Esophagus squamous epithelium (tissue), 5 donors: ENCODE data around the gene DAGLB. TPM values are rescaled to one million over a fixed set of nuclear protein-coding genes. Genes with fewer than 3 reads are reported as not detected.

Experiments
- DNase-seq: peaks from one replicate; lab custom pipeline; 2025; lab: John Stamatoyannopoulos, UW
- H3K27ac ChIP-seq, 4 donors: fragments of 200-600 bp; sonication (generic); one replicate each; pipeline ENCODE4 v1.5.1; 2016 to 2019; ENCODE audit warnings: mild to moderate bottlenecking in 1 of 4
- H3K27me3 ChIP-seq, 4 donors: fragments of 200-600 bp; sonication (generic); 1 replicate in 3 of 4; 2 replicates in 1 of 4; pipeline versions ENCODE4 v1.5.1 to v1.6.0; 2017 to 2021; ENCODE audit warnings: antibody characterized with exemption in 1 of 4
- H3K36me3 ChIP-seq, 3 donors: fragments of 200-600 bp; sonication (generic); one replicate each; pipeline ENCODE4 v1.5.1; 2016 to 2019
- H3K4me1 ChIP-seq, 3 donors: fragments of 200-600 bp; sonication (generic); one replicate each; pipeline ENCODE4 v1.5.1; 2017 to 2019
- H3K4me3 ChIP-seq, 4 donors: fragments of 200-600 bp; sonication (generic); 1 replicate in 3 of 4; 2 replicates in 1 of 4; pipeline ENCODE4 v1.5.1; 2016 to 2019; ENCODE audit warnings: mild to moderate bottlenecking in 2 of 4, moderate library complexity in 1 of 4
- H3K9me3 ChIP-seq, 3 donors: fragments of 200-600 bp; sonication (generic); one replicate each; pipeline ENCODE4 v1.5.1; 2016 to 2019
- POLR2A ChIP-seq, 4 donors: fragments of 450-650 bp; IDR thresholded peaks; one replicate each; pipeline ENCODE4 v1.6.1; 2017; ENCODE audit warnings: antibody characterized with exemption in 4 of 4, mild to moderate bottlenecking in 4 of 4, moderate library complexity in 3 of 4
- WGBS, 2 donors: methylation state at CpG; one replicate each; pipeline ENCODE4 v1.1.5; 2018; 5-methylcytosine and 5-hydroxymethylcytosine counted together
- intact Hi-C: fragments of 100-400 bp; cut with DNase I; formaldehyde crosslinking; loops from one replicate; pipeline ENCODE4 v1.15.0; 2022
- total RNA-seq, 4 donors: library from RNA; depleted of rRNA; stranded (reverse); fragments of >200 nt; gene quantifications; one replicate each; pipeline ENCODE4 v1.1.0, GENCODE V29; 2016
- TF ChIP-seq, protein P1 (sequence below), 6 experiments: fragments of 450-650 bp in 4 of 6; fragments of 200-600 bp in 2 of 6; sonication (generic) in 2 of 6; IDR thresholded peaks; one replicate each; pipeline ENCODE4 v1.5.1; 2016 to 2019; ENCODE audit warnings: antibody characterized with exemption in 6 of 6, mild to moderate bottlenecking in 4 of 6, moderate library complexity in 4 of 6
- donor health status: DM: yes; HTN: yes; CAD: no.

Gene DAGLB
- total RNA-seq, 4 donors from 2014 or later = 7.1 to 12.4 (median 10.6) TPM

DNA sequence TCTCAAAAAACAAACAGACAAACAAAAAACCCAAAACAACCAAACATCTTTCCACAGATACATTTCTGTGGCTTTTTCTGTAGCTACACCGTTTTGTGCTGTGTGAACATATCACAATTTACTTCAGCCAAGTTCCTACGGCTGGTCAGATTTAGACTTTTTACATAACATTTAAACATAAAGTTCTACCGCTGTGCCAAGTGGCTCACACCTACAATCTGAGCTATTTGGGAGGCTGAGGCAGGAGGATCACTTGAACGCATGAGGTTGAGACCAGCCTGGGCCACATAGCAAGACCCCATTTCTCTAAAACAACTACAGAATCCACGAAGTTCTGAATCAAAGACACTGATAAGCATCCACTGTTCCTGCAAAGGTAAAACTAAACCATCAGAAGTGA is 30.3 kb downstream of the DAGLB start:
- Histone ChIP-seq H3K27ac (no peak overlapping the region), H3K36me3 (peaks cover 6 to 94% (median 26%) of the 10 kb centered on the region in 3 donors)
- 91 to 96% methylated on average over 5 of the region's 5 CpGs for WGBS, 2 donors

DNA sequence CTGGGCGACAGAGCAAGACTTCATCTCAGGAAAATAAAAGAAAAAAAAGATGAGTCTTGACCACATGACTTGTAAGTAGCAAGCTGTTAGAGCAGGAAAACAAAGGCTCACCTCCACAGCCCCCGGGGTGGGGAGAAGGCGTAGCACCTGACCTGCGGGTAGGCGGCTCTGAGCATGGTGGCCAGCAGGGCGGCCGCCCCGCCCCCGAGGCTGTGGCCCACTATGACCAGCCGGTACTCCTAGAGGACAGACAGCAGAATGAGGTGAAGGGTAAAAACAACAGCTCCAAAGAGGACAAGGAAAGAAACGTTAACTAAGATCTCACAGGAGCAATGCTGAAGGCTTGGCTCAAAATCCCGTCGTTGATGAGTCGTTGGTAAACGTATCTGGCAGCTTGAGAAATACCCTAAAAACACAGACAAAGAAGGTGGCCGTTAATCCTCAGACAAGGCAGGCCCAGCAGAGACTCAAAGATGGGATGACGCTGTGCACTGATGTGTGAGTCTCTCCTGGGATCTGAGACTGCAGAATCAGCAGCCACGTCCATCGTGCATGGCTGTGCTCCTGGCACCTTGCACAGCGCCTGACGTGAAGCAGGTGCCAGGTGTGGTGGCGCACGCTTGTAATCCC is 31.1 kb downstream of the DAGLB start:
- Histone ChIP-seq H3K27me3 (no peaks in the 10 kb centered on the region), H3K36me3 (peaks cover 6 to 94% (median 21%) of the 10 kb centered on the region in 3 donors), H3K4me3 (no peak overlapping the region), H3K4me1 (peaks cover 0 to 7% (median 0%) of the 10 kb centered on the region in 3 donors), H3K9me3 (no peaks in the 10 kb centered on the region), H3K27ac (no peak overlapping the region)
- 73 to 76% methylated on average over 13 to 16 of the region's 23 CpGs for WGBS, 2 donors
- TF ChIP-seq POLR2A (IDR thresholded peaks at IDR 0.05) = no peak
- TF ChIP-seq, protein P1, sequence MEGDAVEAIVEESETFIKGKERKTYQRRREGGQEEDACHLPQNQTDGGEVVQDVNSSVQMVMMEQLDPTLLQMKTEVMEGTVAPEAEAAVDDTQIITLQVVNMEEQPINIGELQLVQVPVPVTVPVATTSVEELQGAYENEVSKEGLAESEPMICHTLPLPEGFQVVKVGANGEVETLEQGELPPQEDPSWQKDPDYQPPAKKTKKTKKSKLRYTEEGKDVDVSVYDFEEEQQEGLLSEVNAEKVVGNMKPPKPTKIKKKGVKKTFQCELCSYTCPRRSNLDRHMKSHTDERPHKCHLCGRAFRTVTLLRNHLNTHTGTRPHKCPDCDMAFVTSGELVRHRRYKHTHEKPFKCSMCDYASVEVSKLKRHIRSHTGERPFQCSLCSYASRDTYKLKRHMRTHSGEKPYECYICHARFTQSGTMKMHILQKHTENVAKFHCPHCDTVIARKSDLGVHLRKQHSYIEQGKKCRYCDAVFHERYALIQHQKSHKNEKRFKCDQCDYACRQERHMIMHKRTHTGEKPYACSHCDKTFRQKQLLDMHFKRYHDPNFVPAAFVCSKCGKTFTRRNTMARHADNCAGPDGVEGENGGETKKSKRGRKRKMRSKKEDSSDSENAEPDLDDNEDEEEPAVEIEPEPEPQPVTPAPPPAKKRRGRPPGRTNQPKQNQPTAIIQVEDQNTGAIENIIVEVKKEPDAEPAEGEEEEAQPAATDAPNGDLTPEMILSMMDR (IDR thresholded peaks at IDR 0.05) = no peak
- intact Hi-C loops = no loop called here
- DNase-seq = no peak

More for the DNA sequence above, 30.3 kb downstream of the DAGLB start:
- intact Hi-C loops = no loop called here
- DNase-seq = no peak
- Histone ChIP-seq H3K4me3 (no peak overlapping the region), H3K27me3 (no peaks in the 10 kb centered on the region), H3K4me1 (peaks cover 0 to 1% (median 0%) of the 10 kb centered on the region in 3 donors), H3K9me3 (no peaks in the 10 kb centered on the region)
- no peak for TF ChIP-seq POLR2A (IDR thresholded peaks at IDR 0.05)
- TF ChIP-seq, protein P1 (IDR thresholded peaks at IDR 0.05) = no peak

DNA sequence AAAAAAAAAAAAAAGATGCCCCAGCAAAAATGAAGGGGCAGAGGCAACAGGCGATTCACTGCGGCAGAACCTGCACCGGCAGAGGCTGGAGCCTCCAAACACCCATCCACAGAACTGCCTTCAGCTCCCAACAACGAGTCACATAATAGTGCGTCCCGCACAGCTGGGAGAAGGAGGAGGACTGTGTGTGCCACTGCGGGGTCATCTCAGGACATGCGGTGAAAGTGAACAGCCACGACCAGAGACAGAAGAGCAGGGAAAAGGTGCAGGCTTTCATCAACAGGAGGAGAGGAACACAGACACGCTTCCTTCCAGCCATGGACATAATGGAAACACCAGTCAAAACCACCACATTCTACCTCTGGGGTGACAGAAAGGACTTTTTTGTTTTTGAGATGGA is 34.1 kb downstream of the DAGLB start:
- Histone ChIP-seq H3K4me1 (peaks cover 0 to 7% (median 0%) of the 10 kb centered on the region in 3 donors), H3K27me3 (no peaks in the 10 kb centered on the region), H3K36me3 (peaks cover 24 to 98% (median 44%) of the 10 kb centered on the region in 3 donors), H3K27ac (no peak overlapping the region), H3K9me3 (no peaks in the 10 kb centered on the region), H3K4me3 (no peak overlapping the region)
- no peak for TF ChIP-seq POLR2A (IDR thresholded peaks at IDR 0.05)
- TF ChIP-seq, protein P1 (IDR thresholded peaks at IDR 0.05) = no peak
- DNase-seq = no peak
- intact Hi-C loops = no loop called here
- 89 to 93% methylated on average over 5 to 10 of the region's 10 CpGs for WGBS, 2 donors

DNA sequence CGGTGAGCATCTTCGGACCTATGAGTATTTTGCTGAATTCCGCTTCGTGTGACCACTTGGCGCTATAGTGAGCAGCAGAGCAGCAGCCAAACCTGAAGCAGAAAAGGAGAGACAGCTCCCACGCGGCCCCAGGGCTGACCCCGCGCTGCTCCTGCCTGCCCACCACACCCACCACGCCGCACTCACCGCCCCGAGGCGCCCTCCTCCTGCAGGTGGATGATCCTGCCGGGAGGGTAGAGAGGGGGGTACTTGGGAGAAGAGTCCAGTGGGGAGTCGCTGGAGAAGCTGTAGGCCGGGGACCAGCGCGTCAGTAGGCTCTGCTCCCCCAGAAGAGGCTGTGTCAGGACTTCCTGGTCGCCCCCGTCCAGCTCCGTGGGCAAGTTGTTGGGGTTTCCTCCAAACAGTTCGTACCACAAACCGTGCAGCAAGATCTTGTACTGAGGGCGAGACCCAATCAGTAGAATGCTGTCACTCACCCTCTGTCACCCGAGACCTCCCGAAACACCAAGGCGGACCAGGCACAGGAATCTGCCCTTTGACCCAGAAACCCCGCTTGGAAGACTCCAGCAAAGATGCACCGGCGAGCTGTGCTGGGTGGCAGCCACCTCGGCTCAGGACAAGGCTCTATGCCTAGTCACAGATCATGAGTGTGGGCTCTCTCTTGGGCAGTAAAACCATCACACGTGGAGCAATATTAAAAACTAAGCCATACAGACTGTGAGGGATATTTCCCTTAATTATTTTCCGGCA is 37.6 kb downstream of the DAGLB start:
- Histone ChIP-seq H3K36me3 (peaks cover 41 to 100% (median 46%) of the 10 kb centered on the region in 3 donors), H3K27me3 (no peaks in the 10 kb centered on the region), H3K27ac (no peak overlapping the region), H3K4me1 (peaks cover 0 to 18% (median 6%) of the 10 kb centered on the region in 3 donors), H3K9me3 (no peaks in the 10 kb centered on the region), H3K4me3 (no peak overlapping the region)
- DNase-seq = no peak
- TF ChIP-seq, protein P1 (IDR thresholded peaks at IDR 0.05) = no peak
- no peak for TF ChIP-seq POLR2A (IDR thresholded peaks at IDR 0.05)
- WGBS, 2 donors = 83 to 98% methylated on average over 5 to 21 of the region's 34 CpGs
- intact Hi-C loops = no loop called here

DNA sequence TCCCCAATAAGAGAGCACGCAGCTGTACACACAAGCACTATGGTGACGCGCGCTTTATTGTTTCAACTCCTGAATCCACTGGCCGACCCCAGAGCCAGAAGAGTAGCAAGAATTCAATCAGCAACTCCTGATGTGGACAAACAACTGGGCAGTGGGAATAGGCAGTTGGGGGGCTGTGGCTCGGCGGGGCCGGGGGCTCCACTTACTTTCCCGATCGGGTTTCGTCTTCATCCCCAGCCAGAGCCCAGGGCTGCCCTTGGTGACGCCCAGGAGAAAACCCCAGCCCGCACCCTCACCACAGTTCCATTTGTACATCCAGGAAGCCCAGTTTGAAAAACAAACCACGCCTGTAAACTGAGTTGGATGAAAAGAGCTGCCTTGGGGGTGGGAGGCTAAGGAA is 38.7 kb downstream of the DAGLB start:
- Histone ChIP-seq H3K27ac (no peak overlapping the region), H3K4me3 (no peak overlapping the region), H3K27me3 (no peaks in the 10 kb centered on the region), H3K4me1 (peaks cover 4 to 28% (median 12%) of the 10 kb centered on the region in 3 donors), H3K9me3 (no peaks in the 10 kb centered on the region), H3K36me3 (peaks cover 41 to 100% (median 46%) of the 10 kb centered on the region in 3 donors)
- no peak for TF ChIP-seq POLR2A (IDR thresholded peaks at IDR 0.05)
- TF ChIP-seq, protein P1 (IDR thresholded peaks at IDR 0.05) = no peak
- 93 to 96% methylated on average over 14 of the region's 14 CpGs for WGBS, 2 donors
- intact Hi-C loops = no loop called here
- DNase-seq = no peak
